GM21723 (cell line): Measurements from ENCODE around the gene CAMK1D.

Experiments used
- ATAC-seq: cut with Tn5 transposase; IDR thresholded peaks from one replicate; pipeline ENCODE4 v1.9.1; 2021; ENCODE audit warnings: mild to moderate bottlenecking, moderate library complexity; ENCODE audit not compliant: unreplicated experiment

CAMK1D gene

GRCh38 chr10:12459340-12459739, 110.0 kb downstream of the CAMK1D start:
- no peak for ATAC-seq

GRCh38 chr10:12459762-12460161, 110.4 kb downstream of the CAMK1D start:
- no peak for ATAC-seq

- ATAC-seq: no peak
Measured at GRCh38 chr10:12463459-12463838, 114.1 kb downstream of the CAMK1D start.

GRCh38 chr10:12465385-12466136, 116.2 kb downstream of the CAMK1D start:
- no peak for ATAC-seq

GRCh38 chr10:12466704-12467305, 117.5 kb downstream of the CAMK1D start:
- ATAC-seq: no peak

GRCh38 chr10:12469345-12469744, 120.0 kb downstream of the CAMK1D start:
- ATAC-seq: no peak

GRCh38 chr10:12470719-12471118, 121.4 kb downstream of the CAMK1D start:
- no peak for ATAC-seq

GRCh38 chr10:12471135-12471534, 121.8 kb downstream of the CAMK1D start:
- no peak for ATAC-seq

- no peak for ATAC-seq
Measured at GRCh38 chr10:12473491-12473890, 124.1 kb downstream of the CAMK1D start.

GRCh38 chr10:12474727-12475412, 125.5 kb downstream of the CAMK1D start:
- no peak for ATAC-seq

- ATAC-seq: no peak
Measured at GRCh38 chr10:12476656-12477055, 127.3 kb downstream of the CAMK1D start.

- no peak for ATAC-seq
Measured at GRCh38 chr10:12479437-12479844, 130.1 kb downstream of the CAMK1D start.

- no peak for ATAC-seq
Measured at GRCh38 chr10:12479924-12480323, 130.6 kb downstream of the CAMK1D start.

- no peak for ATAC-seq
Measured at GRCh38 chr10:12480440-12480839, 131.1 kb downstream of the CAMK1D start.

- no peak for ATAC-seq
Measured at GRCh38 chr10:12481924-12482323, 132.6 kb downstream of the CAMK1D start.

- ATAC-seq: no peak
Measured at GRCh38 chr10:12482587-12482986, 133.2 kb downstream of the CAMK1D start.

- ATAC-seq: peak; percentile 40
Measured at GRCh38 chr10:12484002-12484918, 134.9 kb downstream of the CAMK1D start.

- peak; percentile 88 for ATAC-seq
Measured at GRCh38 chr10:12484941-12485805, 135.8 kb downstream of the CAMK1D start.

- ATAC-seq: no peak
Measured at GRCh38 chr10:12487366-12487765, 138.0 kb downstream of the CAMK1D start.

GRCh38 chr10:12488626-12489025, 139.3 kb downstream of the CAMK1D start:
- no peak for ATAC-seq
